Endothelial cell (in vitro differentiated cells): ENCODE data around the gene NLGN1. TPM values are rescaled to one million over a fixed set of nuclear protein-coding genes. Genes with fewer than 3 reads are reported as not detected.

Experiments used
- DNase-seq: peaks from one replicate; pipeline ENCODE4 v3.0.0; 2021; ENCODE audit warnings: low spot score
- H3K27ac Mint-ChIP-seq: one replicate; pipeline ENCODE4 v1.8.0; 2021; ENCODE audit warnings: mixed read lengths, inconsistent platforms; ENCODE audit not compliant: unreplicated experiment
- H3K27me3 Mint-ChIP-seq: one replicate; pipeline ENCODE4 v1.8.0; 2021; ENCODE audit warnings: mild to moderate bottlenecking, moderate library complexity, mixed read lengths, inconsistent platforms; ENCODE audit not compliant: unreplicated experiment
- H3K36me3 Mint-ChIP-seq: one replicate; pipeline ENCODE4 v1.8.0; 2021; ENCODE audit warnings: mild to moderate bottlenecking, low read depth, mixed read lengths, inconsistent platforms; ENCODE audit not compliant: unreplicated experiment
- H3K4me1 Mint-ChIP-seq: one replicate; pipeline ENCODE4 v1.8.0; 2021; ENCODE audit warnings: mild to moderate bottlenecking, mixed read lengths, inconsistent platforms; ENCODE audit not compliant: unreplicated experiment
- H3K4me3 Mint-ChIP-seq: one replicate; pipeline ENCODE4 v1.8.0; 2021; ENCODE audit warnings: mild to moderate bottlenecking, mixed read lengths, inconsistent platforms; ENCODE audit not compliant: unreplicated experiment
- H3K9me3 Mint-ChIP-seq: one replicate; pipeline ENCODE4 v1.8.0; 2021; ENCODE audit warnings: mixed read lengths, inconsistent platforms; ENCODE audit not compliant: unreplicated experiment
- total RNA-seq: library from RNA; stranded (reverse); fragmentation: NEBNext Ultra II Directional; extraction: Animal tissue kit (Norgen Biotek cat#: 25700); gene quantifications from one replicate; pipeline ENCODE4 v1.2.1, GENCODE V29; 2021; ENCODE audit not compliant: unreplicated experiment
- TF ChIP-seq, protein P1 (sequence below): fragments of 200-600 bp; sonication (generic); IDR thresholded peaks from one replicate; pipeline ENCODE4 v1.5.0; 2021; ENCODE audit warnings: antibody characterized with exemption; ENCODE audit not compliant: unreplicated experiment

NLGN1 gene
- total RNA-seq, 1 donor from 2014 or later, result 27.6 TPM

DNA sequence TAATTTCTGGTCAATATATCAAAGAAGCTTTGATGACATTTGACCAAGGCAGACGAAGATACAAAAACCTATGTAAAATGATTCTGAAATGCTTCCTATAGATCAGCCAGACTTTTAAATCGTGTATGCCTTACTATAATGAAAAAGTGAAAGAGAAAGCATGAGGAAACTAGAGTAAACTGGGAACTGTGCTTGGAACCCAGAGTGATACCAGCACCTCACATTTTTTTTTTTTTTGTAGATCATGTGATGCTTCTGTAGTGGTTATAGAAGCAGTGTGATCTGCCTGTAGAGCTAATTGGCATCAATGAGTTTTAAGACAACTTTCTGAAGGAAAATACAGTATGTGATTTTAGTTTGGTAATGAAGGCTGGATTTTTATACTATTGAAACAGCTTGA lies 150.7 kb downstream of the NLGN1 start:
- H3K27ac Mint-ChIP-seq, result no peak overlapping the region
- no peaks in the 10 kb centered on the region for H3K9me3 Mint-ChIP-seq
- H3K4me3 Mint-ChIP-seq, result no peak overlapping the region
- no peak for DNase-seq
- H3K27me3 Mint-ChIP-seq, result no peaks in the 10 kb centered on the region
- no peaks in the 10 kb centered on the region for H3K36me3 Mint-ChIP-seq
- no peaks in the 10 kb centered on the region for H3K4me1 Mint-ChIP-seq
- TF ChIP-seq, protein P1, sequence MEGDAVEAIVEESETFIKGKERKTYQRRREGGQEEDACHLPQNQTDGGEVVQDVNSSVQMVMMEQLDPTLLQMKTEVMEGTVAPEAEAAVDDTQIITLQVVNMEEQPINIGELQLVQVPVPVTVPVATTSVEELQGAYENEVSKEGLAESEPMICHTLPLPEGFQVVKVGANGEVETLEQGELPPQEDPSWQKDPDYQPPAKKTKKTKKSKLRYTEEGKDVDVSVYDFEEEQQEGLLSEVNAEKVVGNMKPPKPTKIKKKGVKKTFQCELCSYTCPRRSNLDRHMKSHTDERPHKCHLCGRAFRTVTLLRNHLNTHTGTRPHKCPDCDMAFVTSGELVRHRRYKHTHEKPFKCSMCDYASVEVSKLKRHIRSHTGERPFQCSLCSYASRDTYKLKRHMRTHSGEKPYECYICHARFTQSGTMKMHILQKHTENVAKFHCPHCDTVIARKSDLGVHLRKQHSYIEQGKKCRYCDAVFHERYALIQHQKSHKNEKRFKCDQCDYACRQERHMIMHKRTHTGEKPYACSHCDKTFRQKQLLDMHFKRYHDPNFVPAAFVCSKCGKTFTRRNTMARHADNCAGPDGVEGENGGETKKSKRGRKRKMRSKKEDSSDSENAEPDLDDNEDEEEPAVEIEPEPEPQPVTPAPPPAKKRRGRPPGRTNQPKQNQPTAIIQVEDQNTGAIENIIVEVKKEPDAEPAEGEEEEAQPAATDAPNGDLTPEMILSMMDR, result no peak

- Mint-ChIP-seq H3K27me3 (no peaks in the 10 kb centered on the region), H3K9me3 (no peaks in the 10 kb centered on the region), H3K4me1 (no peaks in the 10 kb centered on the region), H3K27ac (no peak overlapping the region), H3K36me3 (no peaks in the 10 kb centered on the region), H3K4me3 (no peak overlapping the region)
- TF ChIP-seq, protein P1, result no peak
- no peak for DNase-seq
These were observed 155.0 kb downstream of the NLGN1 start for GRCh38 chr3:173552526-173552925.

- no peak overlapping the region for H3K4me3 Mint-ChIP-seq
- H3K27me3 Mint-ChIP-seq, result no peaks in the 10 kb centered on the region
- H3K36me3 Mint-ChIP-seq, result no peaks in the 10 kb centered on the region
- peaks cover 3% of the 10 kb centered on the region for H3K4me1 Mint-ChIP-seq
- TF ChIP-seq, protein P1, result peak; percentile 41
- DNase-seq, result peak; percentile 14
- H3K9me3 Mint-ChIP-seq, result no peaks in the 10 kb centered on the region
- H3K27ac Mint-ChIP-seq, result no peak overlapping the region
These were observed 156.2 kb downstream of the NLGN1 start for GRCh38 chr3:173553635-173554280.

- H3K27me3 Mint-ChIP-seq, result no peaks in the 10 kb centered on the region
- H3K4me3 Mint-ChIP-seq, result no peak overlapping the region
These were observed 159.0 kb downstream of the NLGN1 start for GRCh38 chr3:173556546-173556945.

GRCh38 chr3:173567997-173568396 lies 170.5 kb downstream of the NLGN1 start:
- H3K27me3 Mint-ChIP-seq, result no peaks in the 10 kb centered on the region
- no peaks in the 10 kb centered on the region for H3K36me3 Mint-ChIP-seq
- no peaks in the 10 kb centered on the region for H3K9me3 Mint-ChIP-seq
- no peak overlapping the region for H3K27ac Mint-ChIP-seq
- DNase-seq, result no peak
- TF ChIP-seq, protein P1, result no peak
- no peak overlapping the region for H3K4me3 Mint-ChIP-seq
- H3K4me1 Mint-ChIP-seq, result peaks cover 3% of the 10 kb centered on the region

More at GRCh38 chr3:173556546-173556945, 159.0 kb downstream of the NLGN1 start:
- Mint-ChIP-seq H3K9me3 (no peaks in the 10 kb centered on the region), H3K36me3 (no peaks in the 10 kb centered on the region), H3K27ac (no peak overlapping the region), H3K4me1 (peaks cover 3% of the 10 kb centered on the region)
- TF ChIP-seq, protein P1, result no peak
- DNase-seq, result no peak
